WTC11 (cell line): ENCODE results near the gene UGCG. TPM values are rescaled to one million over a fixed set of nuclear protein-coding genes. Genes with fewer than 3 reads are reported as not detected.

Experiments
- ATAC-seq: fragments of 200-7000 bp; cut with Tn5 transposase; 2 replicates; pipeline ENCODE4 v1.10.0; 2021; ENCODE audit warnings: mild to moderate bottlenecking, moderate library complexity
- CTCF ChIA-PET: fragments of 300-600 bp; sonication (Branson Sonifier 250); formaldehyde crosslinking; loops from one replicate; lab custom pipeline; 2021; ENCODE audit warnings: antibody characterized with exemption; lab: Charles Lee
- POLR2A ChIA-PET: fragments of 350-600 bp; sonication (Branson Sonifier 250); formaldehyde crosslinking; loops from one replicate; lab custom pipeline; 2021; ENCODE audit warnings: antibody characterized with exemption; lab: Charles Lee
- DNase-seq: peaks from one replicate; pipeline ENCODE4 v3.0.0; 2021; ENCODE audit warnings: low spot score
- H3K27ac Mint-ChIP-seq: 2 replicates; pipeline ENCODE4 v1.8.0; 2021; ENCODE audit warnings: mixed read lengths
- H3K27me3 Mint-ChIP-seq: 2 replicates; pipeline ENCODE4 v1.8.0; 2021; ENCODE audit warnings: low read depth, mild to moderate bottlenecking, moderate library complexity, mixed read lengths
- H3K36me3 Mint-ChIP-seq: 2 replicates; pipeline ENCODE4 v1.8.0; 2021; ENCODE audit warnings: mixed read lengths
- H3K4me1 Mint-ChIP-seq: 2 replicates; pipeline ENCODE4 v1.8.0; 2022; ENCODE audit warnings: mixed read lengths
- H3K4me3 Mint-ChIP-seq: 2 replicates; pipeline ENCODE4 v1.8.0; 2021; ENCODE audit warnings: mild to moderate bottlenecking, moderate library complexity, mixed read lengths
- H3K9me3 Mint-ChIP-seq: 2 replicates; pipeline ENCODE4 v1.8.0; 2021; ENCODE audit warnings: mixed read lengths
- CBFB ChIP-seq: sonication (generic); formaldehyde crosslinking; IDR thresholded peaks from 2 replicates; pipeline ENCODE4 v1.8.1; 2022; ENCODE audit warnings: mild to moderate bottlenecking, low read depth, missing genetic modification reagents
- CREB1 ChIP-seq: sonication (generic); formaldehyde crosslinking; IDR thresholded peaks from 2 replicates; pipeline ENCODE4 v1.8.0; 2023; ENCODE audit warnings: mild to moderate bottlenecking, missing genetic modification reagents
- GTF2I ChIP-seq: fragments of 250-450 bp; sonication (Bioruptor Pico); conservative IDR thresholded peaks from 2 replicates; pipeline ENCODE4 v1.4.0; 2021; ENCODE audit warnings: mild to moderate bottlenecking
- MYBL2 ChIP-seq: sonication (generic); formaldehyde crosslinking; IDR thresholded peaks from 2 replicates; pipeline ENCODE4 v1.8.1; 2023; ENCODE audit warnings: mild to moderate bottlenecking, moderate library complexity, missing genetic modification reagents
- NFYB ChIP-seq: sonication (generic); formaldehyde crosslinking; conservative IDR thresholded peaks from 2 replicates; pipeline ENCODE4 v1.8.0; 2022; ENCODE audit warnings: low read depth, missing genetic modification reagents
- NR2C2 ChIP-seq: sonication (generic); formaldehyde crosslinking; IDR thresholded peaks from 2 replicates; pipeline ENCODE4 v1.8.0; 2022; ENCODE audit warnings: mild to moderate bottlenecking, missing genetic modification reagents
- OVOL2 ChIP-seq: fragments of 250-450 bp; sonication (Bioruptor Pico); IDR thresholded peaks from 2 replicates; pipeline ENCODE4 v1.9.0; 2021; ENCODE audit warnings: mild to moderate bottlenecking, borderline replicate concordance
- SOX15 ChIP-seq: fragments of 250-450 bp; sonication (Bioruptor Pico); IDR thresholded peaks from 2 replicates; pipeline ENCODE4 v1.9.0; 2021; ENCODE audit warnings: mild to moderate bottlenecking
- TEAD1 ChIP-seq: sonication (generic); formaldehyde crosslinking; IDR thresholded peaks from 2 replicates; pipeline ENCODE4 v1.8.0; 2022; ENCODE audit warnings: mild to moderate bottlenecking, missing genetic modification reagents
- ZNF423 ChIP-seq: fragments of 250-450 bp; sonication (Bioruptor Pico); IDR thresholded peaks from 2 replicates; pipeline ENCODE4 v2.1.2; 2022; ENCODE audit warnings: mild to moderate bottlenecking, moderate library complexity
- ZNF671 ChIP-seq: fragments of 250-450 bp; sonication (Bioruptor Pico); IDR thresholded peaks from 2 replicates; pipeline ENCODE4 v1.8.0; 2021; ENCODE audit warnings: mild to moderate bottlenecking
- total RNA-seq: library from RNA; stranded (reverse); gene quantifications from 3 replicates; pipeline ENCODE4 v1.2.3, GENCODE V29; 2021
- TF ChIP-seq, protein P1 (sequence below): sonication (generic); formaldehyde crosslinking; IDR thresholded peaks from 2 replicates; pipeline ENCODE4 v1.8.0; 2023; ENCODE audit warnings: missing genetic modification reagents
- TF ChIP-seq, protein P2 (sequence below): sonication (generic); formaldehyde crosslinking; IDR thresholded peaks from 2 replicates; pipeline ENCODE4 v1.8.0; 2022; ENCODE audit warnings: mild to moderate bottlenecking, missing genetic modification reagents
- TF ChIP-seq, protein P3 (sequence below): sonication (generic); formaldehyde crosslinking; IDR thresholded peaks from 2 replicates; pipeline ENCODE4 v1.8.0; 2022; ENCODE audit warnings: mild to moderate bottlenecking, missing genetic modification reagents
- TF ChIP-seq, protein P4 (sequence below): fragments of 250-450 bp; sonication (Bioruptor Pico); IDR thresholded peaks from 2 replicates; pipeline ENCODE4 v1.8.0; 2021; ENCODE audit warnings: mild to moderate bottlenecking
- TF ChIP-seq, protein P5 (sequence below): fragments of 250-450 bp; sonication (Bioruptor Pico); IDR thresholded peaks from 2 replicates; pipeline ENCODE4 v1.9.0; 2021; ENCODE audit warnings: mild to moderate bottlenecking
- TF ChIP-seq, protein P6 (sequence below): sonication (generic); formaldehyde crosslinking; IDR thresholded peaks from 2 replicates; pipeline ENCODE4 v1.8.0; 2022; ENCODE audit warnings: mild to moderate bottlenecking, missing genetic modification reagents
- TF ChIP-seq, protein P7 (sequence below): sonication (generic); formaldehyde crosslinking; conservative IDR thresholded peaks from 2 replicates; pipeline ENCODE4 v1.8.1; 2023; ENCODE audit warnings: mild to moderate bottlenecking, low read depth, missing genetic modification reagents, moderate library complexity

Gene UGCG
- total RNA-seq, 1 experiment from 2014 or later = 37.5 TPM

DNA sequence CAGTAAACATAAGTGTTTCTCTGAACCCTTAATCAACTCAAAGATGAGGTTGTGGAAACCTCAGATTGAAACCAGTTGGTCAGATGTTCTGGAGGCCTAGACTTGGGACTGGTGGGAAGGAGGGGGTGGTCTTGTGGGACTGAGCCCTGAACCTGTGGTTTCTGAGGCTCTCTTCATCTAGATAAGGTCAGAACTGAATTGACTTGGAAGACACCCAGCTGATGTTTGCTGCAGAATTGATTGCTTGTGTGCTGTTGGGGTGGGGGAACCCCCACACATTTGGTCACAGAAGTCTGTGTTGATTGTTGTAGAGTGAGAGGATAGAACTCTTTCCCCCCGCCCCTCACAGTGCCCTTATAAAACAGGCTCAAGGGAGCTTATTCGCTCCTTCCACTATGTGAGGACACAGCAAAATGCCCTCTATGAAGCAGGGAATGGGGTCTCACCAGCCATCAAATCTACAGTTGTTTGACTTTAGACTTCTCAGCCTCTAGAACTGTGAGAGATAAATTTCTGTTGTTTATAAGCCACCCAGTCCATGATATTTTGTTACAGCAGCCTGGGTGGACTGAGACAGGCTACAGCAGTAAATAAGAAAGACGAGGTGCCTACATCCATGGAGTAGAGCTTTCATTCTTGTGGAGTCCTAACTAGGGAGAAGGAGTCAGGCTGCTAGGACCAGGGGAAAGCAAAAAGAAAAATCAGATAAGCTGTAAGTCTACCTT lies 25.7 kb upstream of the UGCG start:
- TF ChIP-seq, protein P1, sequence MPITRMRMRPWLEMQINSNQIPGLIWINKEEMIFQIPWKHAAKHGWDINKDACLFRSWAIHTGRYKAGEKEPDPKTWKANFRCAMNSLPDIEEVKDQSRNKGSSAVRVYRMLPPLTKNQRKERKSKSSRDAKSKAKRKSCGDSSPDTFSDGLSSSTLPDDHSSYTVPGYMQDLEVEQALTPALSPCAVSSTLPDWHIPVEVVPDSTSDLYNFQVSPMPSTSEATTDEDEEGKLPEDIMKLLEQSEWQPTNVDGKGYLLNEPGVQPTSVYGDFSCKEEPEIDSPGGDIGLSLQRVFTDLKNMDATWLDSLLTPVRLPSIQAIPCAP = no peak
- TF ChIP-seq, protein P2, sequence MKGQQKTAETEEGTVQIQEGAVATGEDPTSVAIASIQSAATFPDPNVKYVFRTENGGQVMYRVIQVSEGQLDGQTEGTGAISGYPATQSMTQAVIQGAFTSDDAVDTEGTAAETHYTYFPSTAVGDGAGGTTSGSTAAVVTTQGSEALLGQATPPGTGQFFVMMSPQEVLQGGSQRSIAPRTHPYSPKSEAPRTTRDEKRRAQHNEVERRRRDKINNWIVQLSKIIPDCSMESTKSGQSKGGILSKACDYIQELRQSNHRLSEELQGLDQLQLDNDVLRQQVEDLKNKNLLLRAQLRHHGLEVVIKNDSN (CRISPR knock-in tag) = no peak
- TF ChIP-seq TEAD1 = no peak
- TF ChIP-seq CBFB = no peak
- TF ChIP-seq NFYB (CRISPR knock-in tag) = no peak
- TF ChIP-seq, protein P3, sequence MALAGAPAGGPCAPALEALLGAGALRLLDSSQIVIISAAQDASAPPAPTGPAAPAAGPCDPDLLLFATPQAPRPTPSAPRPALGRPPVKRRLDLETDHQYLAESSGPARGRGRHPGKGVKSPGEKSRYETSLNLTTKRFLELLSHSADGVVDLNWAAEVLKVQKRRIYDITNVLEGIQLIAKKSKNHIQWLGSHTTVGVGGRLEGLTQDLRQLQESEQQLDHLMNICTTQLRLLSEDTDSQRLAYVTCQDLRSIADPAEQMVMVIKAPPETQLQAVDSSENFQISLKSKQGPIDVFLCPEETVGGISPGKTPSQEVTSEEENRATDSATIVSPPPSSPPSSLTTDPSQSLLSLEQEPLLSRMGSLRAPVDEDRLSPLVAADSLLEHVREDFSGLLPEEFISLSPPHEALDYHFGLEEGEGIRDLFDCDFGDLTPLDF (CRISPR knock-in tag) = no peak
- no peak for TF ChIP-seq OVOL2 (CRISPR knock-in tag)
- TF ChIP-seq CREB1 (CRISPR knock-in tag) = no peak
- no peak for TF ChIP-seq GTF2I
- TF ChIP-seq, protein P4, sequence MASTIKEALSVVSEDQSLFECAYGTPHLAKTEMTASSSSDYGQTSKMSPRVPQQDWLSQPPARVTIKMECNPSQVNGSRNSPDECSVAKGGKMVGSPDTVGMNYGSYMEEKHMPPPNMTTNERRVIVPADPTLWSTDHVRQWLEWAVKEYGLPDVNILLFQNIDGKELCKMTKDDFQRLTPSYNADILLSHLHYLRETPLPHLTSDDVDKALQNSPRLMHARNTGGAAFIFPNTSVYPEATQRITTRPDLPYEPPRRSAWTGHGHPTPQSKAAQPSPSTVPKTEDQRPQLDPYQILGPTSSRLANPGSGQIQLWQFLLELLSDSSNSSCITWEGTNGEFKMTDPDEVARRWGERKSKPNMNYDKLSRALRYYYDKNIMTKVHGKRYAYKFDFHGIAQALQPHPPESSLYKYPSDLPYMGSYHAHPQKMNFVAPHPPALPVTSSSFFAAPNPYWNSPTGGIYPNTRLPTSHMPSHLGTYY = no peak
- TF ChIP-seq, protein P5, sequence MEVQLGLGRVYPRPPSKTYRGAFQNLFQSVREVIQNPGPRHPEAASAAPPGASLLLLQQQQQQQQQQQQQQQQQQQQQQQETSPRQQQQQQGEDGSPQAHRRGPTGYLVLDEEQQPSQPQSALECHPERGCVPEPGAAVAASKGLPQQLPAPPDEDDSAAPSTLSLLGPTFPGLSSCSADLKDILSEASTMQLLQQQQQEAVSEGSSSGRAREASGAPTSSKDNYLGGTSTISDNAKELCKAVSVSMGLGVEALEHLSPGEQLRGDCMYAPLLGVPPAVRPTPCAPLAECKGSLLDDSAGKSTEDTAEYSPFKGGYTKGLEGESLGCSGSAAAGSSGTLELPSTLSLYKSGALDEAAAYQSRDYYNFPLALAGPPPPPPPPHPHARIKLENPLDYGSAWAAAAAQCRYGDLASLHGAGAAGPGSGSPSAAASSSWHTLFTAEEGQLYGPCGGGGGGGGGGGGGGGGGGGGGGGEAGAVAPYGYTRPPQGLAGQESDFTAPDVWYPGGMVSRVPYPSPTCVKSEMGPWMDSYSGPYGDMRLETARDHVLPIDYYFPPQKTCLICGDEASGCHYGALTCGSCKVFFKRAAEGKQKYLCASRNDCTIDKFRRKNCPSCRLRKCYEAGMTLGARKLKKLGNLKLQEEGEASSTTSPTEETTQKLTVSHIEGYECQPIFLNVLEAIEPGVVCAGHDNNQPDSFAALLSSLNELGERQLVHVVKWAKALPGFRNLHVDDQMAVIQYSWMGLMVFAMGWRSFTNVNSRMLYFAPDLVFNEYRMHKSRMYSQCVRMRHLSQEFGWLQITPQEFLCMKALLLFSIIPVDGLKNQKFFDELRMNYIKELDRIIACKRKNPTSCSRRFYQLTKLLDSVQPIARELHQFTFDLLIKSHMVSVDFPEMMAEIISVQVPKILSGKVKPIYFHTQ (CRISPR knock-in tag) = no peak
- TF ChIP-seq, protein P6, sequence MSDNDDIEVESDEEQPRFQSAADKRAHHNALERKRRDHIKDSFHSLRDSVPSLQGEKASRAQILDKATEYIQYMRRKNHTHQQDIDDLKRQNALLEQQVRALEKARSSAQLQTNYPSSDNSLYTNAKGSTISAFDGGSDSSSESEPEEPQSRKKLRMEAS (CRISPR knock-in tag) = no peak
- TF ChIP-seq, protein P7, sequence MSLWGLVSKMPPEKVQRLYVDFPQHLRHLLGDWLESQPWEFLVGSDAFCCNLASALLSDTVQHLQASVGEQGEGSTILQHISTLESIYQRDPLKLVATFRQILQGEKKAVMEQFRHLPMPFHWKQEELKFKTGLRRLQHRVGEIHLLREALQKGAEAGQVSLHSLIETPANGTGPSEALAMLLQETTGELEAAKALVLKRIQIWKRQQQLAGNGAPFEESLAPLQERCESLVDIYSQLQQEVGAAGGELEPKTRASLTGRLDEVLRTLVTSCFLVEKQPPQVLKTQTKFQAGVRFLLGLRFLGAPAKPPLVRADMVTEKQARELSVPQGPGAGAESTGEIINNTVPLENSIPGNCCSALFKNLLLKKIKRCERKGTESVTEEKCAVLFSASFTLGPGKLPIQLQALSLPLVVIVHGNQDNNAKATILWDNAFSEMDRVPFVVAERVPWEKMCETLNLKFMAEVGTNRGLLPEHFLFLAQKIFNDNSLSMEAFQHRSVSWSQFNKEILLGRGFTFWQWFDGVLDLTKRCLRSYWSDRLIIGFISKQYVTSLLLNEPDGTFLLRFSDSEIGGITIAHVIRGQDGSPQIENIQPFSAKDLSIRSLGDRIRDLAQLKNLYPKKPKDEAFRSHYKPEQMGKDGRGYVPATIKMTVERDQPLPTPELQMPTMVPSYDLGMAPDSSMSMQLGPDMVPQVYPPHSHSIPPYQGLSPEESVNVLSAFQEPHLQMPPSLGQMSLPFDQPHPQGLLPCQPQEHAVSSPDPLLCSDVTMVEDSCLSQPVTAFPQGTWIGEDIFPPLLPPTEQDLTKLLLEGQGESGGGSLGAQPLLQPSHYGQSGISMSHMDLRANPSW (CRISPR knock-in tag) = no peak
- no peak for TF ChIP-seq ZNF671 (CRISPR knock-in tag)
- no peak for TF ChIP-seq MYBL2 (CRISPR knock-in tag)
- no peak for TF ChIP-seq ZNF423 (CRISPR knock-in tag)
- no peak for TF ChIP-seq NR2C2 (CRISPR knock-in tag)
- TF ChIP-seq SOX15 (CRISPR knock-in tag) = no peak
- ATAC-seq = no peak
- Mint-ChIP-seq H3K4me1 (peaks cover 53% of the 10 kb centered on the region), H3K36me3 (peaks cover 2% of the 10 kb centered on the region; the same call in 1 of the 2 replicates), H3K4me3 (no peak overlapping the region), H3K9me3 (peaks cover 24% of the 10 kb centered on the region), H3K27me3 (no peaks in the 10 kb centered on the region), H3K27ac (no peak overlapping the region)
- DNase-seq = no peak
- ChIA-PET POLR2A (no interaction called here), CTCF (no interaction called here)
